Measurements from ENCODE around the gene FGD5.
"Not testable (repeated sequence)": the region's sequence is repeated elsewhere in the genome, so short reads cannot be mapped to it uniquely, and the experiment has no call there.

Gene FGD5

DNA sequence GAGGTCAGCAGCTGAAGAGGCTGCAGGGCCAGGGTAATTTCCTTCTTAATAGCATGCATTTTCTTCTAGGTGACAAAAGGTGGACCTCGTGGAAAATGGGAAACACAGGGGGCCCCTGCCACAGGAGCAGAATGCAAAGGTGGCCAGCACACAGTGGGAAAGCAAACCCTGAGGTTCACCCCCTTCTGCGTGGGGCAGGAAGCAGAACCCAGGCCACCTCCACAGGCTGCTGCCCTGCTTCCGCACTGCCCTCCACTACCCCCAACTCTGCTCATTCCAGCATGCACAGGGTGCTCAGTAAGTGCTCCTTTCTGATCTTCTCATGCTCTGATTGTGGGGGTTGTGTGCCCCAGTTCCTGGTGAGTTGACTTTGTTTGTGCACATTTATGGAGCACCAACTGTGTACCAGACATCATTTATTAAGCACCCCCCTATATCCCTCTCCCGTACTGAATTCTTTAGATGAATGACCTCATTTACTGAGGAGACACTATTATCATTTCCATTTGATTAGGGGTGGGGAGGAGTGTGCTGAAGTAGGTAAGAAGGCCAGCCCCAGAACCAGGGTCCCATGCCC, 12.7 kb upstream of the FGD5 start:
- Histone ChIP-seq H3K4me3 (ENCODE audit: low read depth in 1 of 2, low read length in 2 of 2) (no peak overlapping the region), H3K9me3 (ENCODE audit: control insufficient read depth in 1 of 2, low read length in 2 of 2) (no peaks in the 10 kb centered on the region), H3K36me3 (ENCODE audit: control insufficient read depth in 1 of 2, insufficient read depth in 2 of 2, low read length in 2 of 2) (no peaks in the 10 kb centered on the region), H3K4me1 (ENCODE audit: control insufficient read depth in 1 of 2, insufficient read depth in 2 of 2, low read length in 2 of 2) (peaks cover 53 to 57% of the 10 kb centered on the region in 2 donors), H3K27me3 (ENCODE audit: control insufficient read depth in 1 of 2, insufficient read depth in 2 of 2, low read length in 2 of 2) (no peaks in the 10 kb centered on the region), H3K9ac (ENCODE audit: low read depth in 1 of 2, low read length in 2 of 2) (no peak overlapping the region), H3K27ac (ENCODE audit: low read depth, low read length) (no peak overlapping the region)

DNA sequence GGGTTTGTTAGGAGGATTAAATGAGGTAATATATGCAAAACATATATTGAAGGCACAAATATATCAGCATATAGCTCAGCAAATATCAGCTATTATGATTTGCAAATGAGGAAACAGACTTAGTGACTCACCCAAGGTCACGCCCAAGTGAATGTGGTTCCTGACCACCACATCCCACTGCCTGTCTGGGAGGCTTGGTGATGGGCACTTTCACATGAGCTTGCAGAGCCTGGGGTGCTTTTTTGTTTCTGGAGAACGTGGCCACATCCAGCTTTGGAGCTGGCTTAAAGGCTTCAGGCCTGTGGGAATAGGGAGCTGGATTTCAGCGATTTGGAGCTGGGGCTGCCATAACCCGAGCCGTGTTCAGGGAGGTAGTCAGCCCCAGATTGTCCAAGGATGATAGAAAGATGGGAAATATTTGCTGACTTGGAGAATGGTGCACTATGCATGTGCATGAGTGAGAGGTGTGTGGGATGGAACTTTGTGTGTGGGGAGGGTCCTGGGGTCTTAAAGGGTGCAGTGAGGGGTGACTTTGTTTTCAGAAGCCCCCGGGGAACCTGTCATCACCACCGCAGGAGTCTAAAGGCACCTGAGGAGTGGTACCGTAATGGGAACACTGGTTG, 12.0 kb upstream of the FGD5 start:
- H3K27ac ChIP-seq (ENCODE audit: low read depth, low read length) = no peak overlapping the region
- no peaks in the 10 kb centered on the region for H3K27me3 ChIP-seq (ENCODE audit: control insufficient read depth in 1 of 2, insufficient read depth in 2 of 2, low read length in 2 of 2)
- H3K9me3 ChIP-seq (ENCODE audit: control insufficient read depth in 1 of 2, low read length in 2 of 2) = no peaks in the 10 kb centered on the region
- no peaks in the 10 kb centered on the region for H3K36me3 ChIP-seq (ENCODE audit: control insufficient read depth in 1 of 2, insufficient read depth in 2 of 2, low read length in 2 of 2)
- H3K9ac ChIP-seq (ENCODE audit: low read depth in 1 of 2, low read length in 2 of 2) = no peak overlapping the region
- H3K4me1 ChIP-seq (ENCODE audit: control insufficient read depth in 1 of 2, insufficient read depth in 2 of 2, low read length in 2 of 2) = peaks cover 50 to 51% of the 10 kb centered on the region in 2 donors
- no peak overlapping the region for H3K4me3 ChIP-seq (ENCODE audit: low read depth in 1 of 2, low read length in 2 of 2)

- no peaks in the 10 kb centered on the region for H3K9me3 ChIP-seq (ENCODE audit: control insufficient read depth in 1 of 2, low read length in 2 of 2)
Observed at GRCh38 chr3:14808025-14808424, 10.7 kb upstream of the FGD5 start.

GRCh38 chr3:14808502-14809266, 10.1 kb upstream of the FGD5 start:
- no peak overlapping the region for H3K4me3 ChIP-seq (ENCODE audit: low read depth in 1 of 2, low read length in 2 of 2)

More at GRCh38 chr3:14808025-14808424, 10.7 kb upstream of the FGD5 start:
- H3K9ac ChIP-seq (ENCODE audit: low read depth in 1 of 2, low read length in 2 of 2) = no peak overlapping the region
- no peak overlapping the region for H3K27ac ChIP-seq (ENCODE audit: low read depth, low read length)
- no peaks in the 10 kb centered on the region for H3K36me3 ChIP-seq (ENCODE audit: control insufficient read depth in 1 of 2, insufficient read depth in 2 of 2, low read length in 2 of 2)
- H3K4me3 ChIP-seq (ENCODE audit: low read depth in 1 of 2, low read length in 2 of 2) = no peak overlapping the region
- H3K27me3 ChIP-seq (ENCODE audit: control insufficient read depth in 1 of 2, insufficient read depth in 2 of 2, low read length in 2 of 2) = no peaks in the 10 kb centered on the region
- H3K4me1 ChIP-seq (ENCODE audit: control insufficient read depth in 1 of 2, insufficient read depth in 2 of 2, low read length in 2 of 2) = peaks cover 38 to 41% of the 10 kb centered on the region in 2 donors

GRCh38 chr3:14809611-14810010, 9.2 kb upstream of the FGD5 start:
- H3K27me3 ChIP-seq (ENCODE audit: control insufficient read depth in 1 of 2, insufficient read depth in 2 of 2, low read length in 2 of 2); H3K36me3 ChIP-seq (ENCODE audit: control insufficient read depth in 1 of 2, insufficient read depth in 2 of 2, low read length in 2 of 2); H3K27ac ChIP-seq (ENCODE audit: low read depth, low read length); H3K9me3 ChIP-seq (ENCODE audit: control insufficient read depth in 1 of 2, low read length in 2 of 2): not testable (repeated sequence)
- Histone ChIP-seq H3K4me3 (ENCODE audit: low read depth in 1 of 2, low read length in 2 of 2) (peak overlapping the region; percentile 50 to 57), H3K9ac (ENCODE audit: low read depth in 1 of 2, low read length in 2 of 2) (peak overlapping the region; percentile 12 to 76), H3K4me1 (ENCODE audit: control insufficient read depth in 1 of 2, insufficient read depth in 2 of 2, low read length in 2 of 2) (peaks cover 28 to 38% of the 10 kb centered on the region in 2 donors)

More at GRCh38 chr3:14808502-14809266, 10.1 kb upstream of the FGD5 start:
- Histone ChIP-seq H3K27ac (ENCODE audit: low read depth, low read length) (no peak overlapping the region), H3K27me3 (ENCODE audit: control insufficient read depth in 1 of 2, insufficient read depth in 2 of 2, low read length in 2 of 2) (no peaks in the 10 kb centered on the region), H3K4me1 (ENCODE audit: control insufficient read depth in 1 of 2, insufficient read depth in 2 of 2, low read length in 2 of 2) (peaks cover 31 to 37% of the 10 kb centered on the region in 2 donors), H3K9ac (ENCODE audit: low read depth in 1 of 2, low read length in 2 of 2) (no peak overlapping the region), H3K36me3 (ENCODE audit: control insufficient read depth in 1 of 2, insufficient read depth in 2 of 2, low read length in 2 of 2) (no peaks in the 10 kb centered on the region), H3K9me3 (ENCODE audit: control insufficient read depth in 1 of 2, low read length in 2 of 2) (no peaks in the 10 kb centered on the region)

DNA sequence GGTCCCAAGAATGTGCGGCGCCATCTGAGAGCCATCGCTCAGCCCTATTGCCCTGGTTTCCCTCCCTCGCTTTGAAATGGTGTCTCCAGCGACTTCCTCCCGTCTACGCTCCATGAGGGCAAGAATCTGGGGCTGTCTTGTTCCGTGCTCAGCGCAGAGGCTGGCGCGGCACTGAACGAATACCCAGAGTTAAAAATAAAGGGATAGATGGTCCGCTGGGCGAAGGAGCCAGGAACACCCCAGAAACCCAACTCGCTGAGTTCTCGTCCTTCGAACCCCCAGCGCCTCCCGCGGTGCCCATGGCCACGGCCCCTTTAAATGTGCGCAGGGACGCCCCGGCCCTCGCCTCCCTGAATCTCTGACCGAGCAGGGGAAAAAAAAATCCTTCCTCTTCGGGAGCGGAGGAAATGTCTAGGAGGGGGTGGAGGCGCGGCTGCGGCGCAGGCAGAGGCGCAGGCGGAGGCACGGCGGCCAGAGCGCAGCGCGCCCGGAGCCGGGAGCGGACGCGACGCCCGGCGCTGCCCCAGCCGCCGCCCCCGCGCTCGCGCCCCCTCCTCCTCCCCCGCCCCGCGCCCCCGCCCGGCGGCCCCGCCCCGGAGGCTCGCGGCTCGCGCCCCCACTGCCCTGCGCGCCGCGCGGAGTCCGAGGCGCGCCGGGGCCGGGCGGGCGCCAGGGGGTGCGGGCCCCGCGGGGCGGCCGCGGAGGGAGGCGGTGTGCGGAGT, 8.5 kb upstream of the FGD5 start:
- Histone ChIP-seq H3K36me3 (ENCODE audit: control insufficient read depth in 1 of 2, insufficient read depth in 2 of 2, low read length in 2 of 2) (no peaks in the 10 kb centered on the region), H3K27ac (ENCODE audit: low read depth, low read length) (peak overlapping the region; percentile 72), H3K4me1 (ENCODE audit: control insufficient read depth in 1 of 2, insufficient read depth in 2 of 2, low read length in 2 of 2) (peaks cover 26 to 35% of the 10 kb centered on the region in 2 donors), H3K27me3 (ENCODE audit: control insufficient read depth in 1 of 2, insufficient read depth in 2 of 2, low read length in 2 of 2) (no peaks in the 10 kb centered on the region), H3K9me3 (ENCODE audit: control insufficient read depth in 1 of 2, low read length in 2 of 2) (no peaks in the 10 kb centered on the region), H3K9ac (ENCODE audit: low read depth in 1 of 2, low read length in 2 of 2) (peak overlapping the region; percentile 58 to 76), H3K4me3 (ENCODE audit: low read depth in 1 of 2, low read length in 2 of 2) (peak overlapping the region; percentile 57 to 75)

DNA sequence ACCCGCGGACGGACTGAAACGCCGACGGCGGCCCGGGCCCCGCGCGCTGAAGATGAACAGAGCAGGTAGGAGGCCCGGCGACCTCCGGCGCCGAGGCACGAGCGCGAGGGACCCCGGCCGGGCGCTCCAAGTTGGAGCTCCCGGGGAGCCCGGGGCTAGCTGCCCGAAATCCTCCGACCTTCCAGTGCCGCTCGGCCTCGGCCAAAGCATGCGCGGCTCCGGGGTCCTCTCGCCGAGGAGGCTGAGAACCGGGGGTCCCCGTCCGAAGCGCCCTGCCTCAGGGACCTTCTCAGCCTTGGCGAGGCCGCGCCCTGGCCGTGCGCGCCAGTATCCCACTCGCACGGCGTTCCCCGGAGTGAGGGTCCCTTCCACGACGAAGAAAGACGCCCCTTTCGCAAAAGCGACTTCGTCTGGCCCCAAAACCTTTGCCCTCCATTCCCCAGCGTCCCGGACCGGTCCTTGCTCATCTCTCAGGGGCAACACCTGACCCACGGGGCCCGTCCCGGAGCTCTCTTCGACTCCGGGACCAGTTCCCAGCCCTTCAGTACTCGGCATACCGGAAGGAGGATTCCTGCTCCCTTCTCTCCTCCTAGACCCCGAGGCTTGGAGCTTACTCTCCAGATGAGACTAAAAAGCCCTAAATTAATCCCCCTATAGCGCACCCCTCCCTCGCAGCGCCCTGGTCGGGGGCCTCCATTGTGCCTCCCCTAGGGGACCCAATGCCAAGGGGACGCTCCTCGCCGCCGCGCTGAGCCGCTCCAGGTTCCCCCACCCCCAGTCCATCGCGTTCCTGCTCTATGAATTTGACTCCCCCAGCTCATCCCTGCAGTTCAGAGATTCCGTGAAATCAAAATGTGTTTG, 7.7 kb upstream of the FGD5 start:
- Histone ChIP-seq H3K36me3 (ENCODE audit: control insufficient read depth in 1 of 2, insufficient read depth in 2 of 2, low read length in 2 of 2) (no peaks in the 10 kb centered on the region), H3K4me1 (ENCODE audit: control insufficient read depth in 1 of 2, insufficient read depth in 2 of 2, low read length in 2 of 2) (peaks cover 18 to 31% of the 10 kb centered on the region in 2 donors), H3K27me3 (ENCODE audit: control insufficient read depth in 1 of 2, insufficient read depth in 2 of 2, low read length in 2 of 2) (no peaks in the 10 kb centered on the region), H3K27ac (ENCODE audit: low read depth, low read length) (peak overlapping the region; percentile 45), H3K9me3 (ENCODE audit: control insufficient read depth in 1 of 2, low read length in 2 of 2) (no peaks in the 10 kb centered on the region), H3K4me3 (ENCODE audit: low read depth in 1 of 2, low read length in 2 of 2) (peak overlapping the region; percentile 73 to 75), H3K9ac (ENCODE audit: low read depth in 1 of 2, low read length in 2 of 2) (peak overlapping the region; percentile 58 to 63)

DNA sequence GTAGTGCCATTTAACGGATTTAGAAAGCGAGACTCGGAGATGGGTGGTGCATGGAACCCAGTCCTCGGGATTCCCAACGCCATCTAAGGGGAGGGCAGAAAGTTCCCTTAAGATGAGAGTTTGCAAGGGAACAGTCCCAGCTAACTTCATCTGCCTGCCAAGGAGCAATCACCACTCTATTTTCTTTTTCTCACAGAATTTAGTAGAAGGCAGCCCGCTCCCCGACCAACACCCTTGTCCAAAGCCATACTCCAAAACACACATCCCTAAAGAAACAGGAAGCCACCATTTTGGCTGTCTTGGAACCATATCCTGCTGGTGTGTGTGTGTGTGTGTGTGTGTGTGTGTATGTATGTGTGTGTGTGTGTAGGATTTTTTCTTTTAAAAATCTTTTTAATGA, 7.1 kb upstream of the FGD5 start:
- H3K27ac ChIP-seq (ENCODE audit: low read depth, low read length) = peak overlapping the region; percentile 45
- no peaks in the 10 kb centered on the region for H3K27me3 ChIP-seq (ENCODE audit: control insufficient read depth in 1 of 2, insufficient read depth in 2 of 2, low read length in 2 of 2)
- peak overlapping the region in 1 of 2 donors; percentile 63 for H3K9ac ChIP-seq (ENCODE audit: low read depth in 1 of 2, low read length in 2 of 2)
- H3K36me3 ChIP-seq (ENCODE audit: control insufficient read depth in 1 of 2, insufficient read depth in 2 of 2, low read length in 2 of 2) = no peaks in the 10 kb centered on the region
- peak overlapping the region; percentile 73 to 75 for H3K4me3 ChIP-seq (ENCODE audit: low read depth in 1 of 2, low read length in 2 of 2)
- H3K9me3 ChIP-seq (ENCODE audit: control insufficient read depth in 1 of 2, low read length in 2 of 2) = no peaks in the 10 kb centered on the region
- H3K4me1 ChIP-seq (ENCODE audit: control insufficient read depth in 1 of 2, insufficient read depth in 2 of 2, low read length in 2 of 2) = peaks cover 12 to 24% of the 10 kb centered on the region in 2 donors

DNA sequence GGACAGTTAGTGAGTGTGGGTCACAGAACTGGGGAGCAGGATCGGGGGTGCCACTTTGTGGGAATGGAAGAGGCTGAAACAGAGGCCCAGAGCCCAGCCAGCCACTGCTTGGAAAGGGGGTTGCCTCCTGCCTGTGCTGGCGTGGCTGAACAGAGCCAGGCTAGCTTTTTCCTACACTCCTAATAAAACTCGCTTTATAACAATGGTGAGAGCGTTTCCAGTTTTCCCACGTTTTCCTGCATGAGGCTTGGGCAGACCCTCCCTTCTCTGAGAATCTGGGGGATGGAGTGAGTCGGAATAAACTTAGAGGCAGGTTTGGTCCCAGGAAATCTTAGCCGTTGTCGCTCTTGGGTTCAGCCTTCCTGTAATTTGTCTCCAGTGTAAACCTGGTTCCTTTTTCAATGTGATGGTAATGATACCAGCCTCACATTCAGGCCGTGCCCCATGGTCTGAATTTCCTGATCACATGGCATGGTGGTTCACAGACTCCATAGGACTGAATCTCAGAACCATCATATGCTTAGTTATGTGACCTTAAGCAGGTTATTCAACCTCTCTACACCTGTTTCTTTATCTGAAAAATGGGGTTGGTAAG, 6.5 kb upstream of the FGD5 start:
- peak overlapping the region; percentile 18 to 73 for H3K4me3 ChIP-seq (ENCODE audit: low read depth in 1 of 2, low read length in 2 of 2)
- no peak overlapping the region for H3K9ac ChIP-seq (ENCODE audit: low read depth in 1 of 2, low read length in 2 of 2)
- no peaks in the 10 kb centered on the region for H3K9me3 ChIP-seq (ENCODE audit: control insufficient read depth in 1 of 2, low read length in 2 of 2)
- H3K36me3 ChIP-seq (ENCODE audit: control insufficient read depth in 1 of 2, insufficient read depth in 2 of 2, low read length in 2 of 2) = no peaks in the 10 kb centered on the region
- H3K4me1 ChIP-seq (ENCODE audit: control insufficient read depth in 1 of 2, insufficient read depth in 2 of 2, low read length in 2 of 2) = peaks cover 10 to 24% of the 10 kb centered on the region in 2 donors
- H3K27ac ChIP-seq (ENCODE audit: low read depth, low read length) = no peak overlapping the region
- H3K27me3 ChIP-seq (ENCODE audit: control insufficient read depth in 1 of 2, insufficient read depth in 2 of 2, low read length in 2 of 2) = no peaks in the 10 kb centered on the region
